A549 treated with Mapracorat at 1 μM for 4 hours (cell line): Measurements from ENCODE around the gene UBA7. TPM values are rescaled to one million over a fixed set of nuclear protein-coding genes. Genes with fewer than 3 reads are reported as not detected.

Experiments used
- total RNA-seq: library from RNA; stranded (reverse); fragments of 200-300 nt; extraction: Qiagen RNA extraction; gene quantifications from 5 replicates; pipeline ENCODE4 v1.2.3, GENCODE V29; 2022

Gene UBA7, protein sequence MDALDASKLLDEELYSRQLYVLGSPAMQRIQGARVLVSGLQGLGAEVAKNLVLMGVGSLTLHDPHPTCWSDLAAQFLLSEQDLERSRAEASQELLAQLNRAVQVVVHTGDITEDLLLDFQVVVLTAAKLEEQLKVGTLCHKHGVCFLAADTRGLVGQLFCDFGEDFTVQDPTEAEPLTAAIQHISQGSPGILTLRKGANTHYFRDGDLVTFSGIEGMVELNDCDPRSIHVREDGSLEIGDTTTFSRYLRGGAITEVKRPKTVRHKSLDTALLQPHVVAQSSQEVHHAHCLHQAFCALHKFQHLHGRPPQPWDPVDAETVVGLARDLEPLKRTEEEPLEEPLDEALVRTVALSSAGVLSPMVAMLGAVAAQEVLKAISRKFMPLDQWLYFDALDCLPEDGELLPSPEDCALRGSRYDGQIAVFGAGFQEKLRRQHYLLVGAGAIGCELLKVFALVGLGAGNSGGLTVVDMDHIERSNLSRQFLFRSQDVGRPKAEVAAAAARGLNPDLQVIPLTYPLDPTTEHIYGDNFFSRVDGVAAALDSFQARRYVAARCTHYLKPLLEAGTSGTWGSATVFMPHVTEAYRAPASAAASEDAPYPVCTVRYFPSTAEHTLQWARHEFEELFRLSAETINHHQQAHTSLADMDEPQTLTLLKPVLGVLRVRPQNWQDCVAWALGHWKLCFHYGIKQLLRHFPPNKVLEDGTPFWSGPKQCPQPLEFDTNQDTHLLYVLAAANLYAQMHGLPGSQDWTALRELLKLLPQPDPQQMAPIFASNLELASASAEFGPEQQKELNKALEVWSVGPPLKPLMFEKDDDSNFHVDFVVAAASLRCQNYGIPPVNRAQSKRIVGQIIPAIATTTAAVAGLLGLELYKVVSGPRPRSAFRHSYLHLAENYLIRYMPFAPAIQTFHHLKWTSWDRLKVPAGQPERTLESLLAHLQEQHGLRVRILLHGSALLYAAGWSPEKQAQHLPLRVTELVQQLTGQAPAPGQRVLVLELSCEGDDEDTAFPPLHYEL
- total RNA-seq = 0.30 to 0.70 TPM (median 0.41 TPM) in 5 replicates

DNA sequence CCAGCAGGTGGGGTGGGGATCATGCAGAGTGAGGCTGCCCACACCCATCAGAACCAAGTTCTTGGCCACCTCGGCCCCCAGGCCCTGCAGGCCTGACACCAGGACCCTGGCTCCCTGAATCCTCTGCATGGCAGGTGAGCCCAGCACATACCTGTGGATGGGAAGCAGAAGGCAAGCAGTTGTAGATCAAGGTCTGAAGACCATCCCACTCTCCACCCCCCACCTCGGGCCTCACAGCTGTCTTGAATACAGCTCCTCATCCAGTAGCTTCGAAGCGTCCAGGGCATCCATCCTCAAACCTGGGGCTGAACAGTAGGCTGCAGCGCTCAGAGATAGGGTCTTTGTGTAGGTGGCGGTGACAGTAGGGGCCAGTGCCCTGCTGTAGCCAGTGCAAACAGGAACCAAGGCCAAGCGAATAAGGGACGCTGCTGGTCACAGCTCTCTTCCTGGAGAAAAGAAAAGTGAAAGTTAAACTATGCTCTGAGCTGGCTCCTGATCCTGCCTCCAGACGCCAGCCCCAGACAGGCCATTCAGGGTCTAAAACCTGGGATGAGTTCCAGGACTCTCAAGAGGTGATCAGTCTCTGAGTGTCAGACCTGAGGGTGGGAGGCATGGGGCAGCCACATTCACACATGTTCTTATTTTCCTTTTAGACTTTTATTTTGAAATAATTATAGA is at the start of gene UBA7:
Gene UBA7, minus strand, starts transcription at position 457 of the 678 bp plus-strand sequence. Its CDS starts 166 bp downstream, at position 291.

DNA sequence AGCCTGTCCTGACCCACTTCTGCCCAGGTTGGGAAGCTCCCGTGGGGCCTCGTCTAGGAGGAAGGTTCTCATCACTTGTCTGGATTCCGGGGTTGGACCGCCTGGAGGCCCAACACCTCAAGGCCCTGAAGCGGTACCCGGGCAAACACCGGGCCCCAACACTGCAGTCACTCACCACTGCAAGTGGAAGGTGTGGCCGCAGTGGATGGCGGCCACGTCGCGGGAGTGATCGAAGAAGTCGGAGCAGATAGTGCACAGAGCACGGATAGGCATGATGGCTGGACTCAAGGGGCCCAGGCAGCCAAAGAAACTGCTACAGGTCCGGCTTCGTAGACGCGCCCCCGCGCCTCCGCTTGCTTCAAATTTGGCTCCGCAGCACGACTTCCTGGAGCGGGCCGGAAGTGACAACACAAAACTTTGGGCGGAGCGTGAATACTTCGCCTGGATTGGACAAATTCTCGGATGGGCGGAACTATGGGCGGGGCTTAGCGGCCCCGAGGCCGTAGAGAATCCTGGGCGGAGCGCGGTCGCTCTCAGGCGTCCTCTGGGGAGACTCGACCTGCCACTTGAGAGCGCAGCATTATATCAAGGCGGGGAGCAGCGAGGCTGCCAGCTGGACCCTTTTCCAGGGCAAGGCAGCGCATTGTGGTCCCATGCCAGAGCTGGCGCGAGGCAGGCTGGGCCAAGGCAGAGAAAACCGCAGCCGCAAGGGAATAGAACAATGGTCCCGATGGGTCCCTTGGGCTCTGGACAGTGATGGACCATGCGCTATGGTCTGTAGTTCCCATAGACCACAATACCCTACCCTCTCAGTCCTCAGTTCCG is 42.6 kb upstream of the UBA7 start, which contains the start of gene TRAIP:
Gene TRAIP, minus strand, starts transcription at position 384 of the 825 bp plus-strand sequence. Its CDS starts 111 bp downstream, at position 273.

DNA sequence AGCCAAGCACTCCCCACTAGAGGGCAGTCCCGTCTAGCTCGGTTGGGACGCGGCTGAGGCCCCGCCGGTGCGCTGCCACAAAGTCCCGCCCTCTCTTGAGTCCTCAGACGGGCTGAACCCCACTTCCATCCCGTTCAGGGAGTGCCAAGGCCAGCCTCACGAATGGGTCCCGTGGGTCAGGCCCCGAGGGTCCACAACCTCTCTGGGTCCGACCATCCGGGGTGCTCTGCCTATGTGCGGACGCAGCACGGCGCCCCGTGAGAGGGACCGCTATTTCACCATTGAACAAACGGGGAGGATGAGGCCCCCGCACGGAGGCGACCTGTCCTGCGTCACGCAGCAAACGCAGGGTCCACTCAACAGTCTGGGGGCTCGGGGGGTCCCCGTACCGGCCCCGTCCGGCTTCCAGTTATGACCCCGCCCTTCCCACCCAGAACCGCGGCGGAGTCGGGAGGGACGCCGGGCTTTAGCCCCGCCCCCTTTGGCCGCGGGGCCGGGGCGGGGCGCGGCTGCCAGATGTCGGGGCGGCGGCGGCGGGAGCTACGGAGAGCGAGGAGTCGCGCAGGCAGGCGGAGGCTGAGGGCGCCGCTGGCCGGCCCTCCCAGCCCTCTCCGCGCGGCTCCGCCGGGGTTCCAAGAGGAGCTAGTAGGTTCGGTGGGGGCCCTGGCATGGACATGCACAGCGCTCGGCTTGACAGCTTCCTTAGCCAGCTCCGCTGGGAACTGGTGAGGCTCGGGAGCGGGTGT is 10.9 kb downstream of the UBA7 start, which contains the start of gene INKA1:
Gene INKA1, plus strand, starts transcription at position 543 of the 746 bp plus-strand sequence. Its CDS starts 132 bp downstream, at position 675.

DNA sequence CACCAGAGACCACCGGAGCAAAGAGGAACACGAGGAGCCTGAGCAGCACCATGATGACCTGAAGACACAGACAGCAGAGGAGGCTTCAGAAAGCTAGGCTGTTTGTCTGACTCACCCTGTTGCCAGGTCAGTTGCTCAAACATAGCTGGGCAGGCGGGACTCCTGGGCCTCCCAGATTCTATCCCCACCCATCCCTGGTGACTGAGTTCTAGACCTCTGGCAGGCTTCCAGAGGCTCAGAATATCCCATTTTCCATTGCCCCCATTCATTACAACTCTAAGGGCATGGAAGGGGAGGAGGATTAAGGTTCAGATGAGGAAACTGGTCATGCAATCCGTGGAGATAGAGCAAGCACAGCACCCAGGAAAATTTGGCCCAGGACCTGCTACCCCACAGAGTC is 14.0 kb downstream of the UBA7 start, which contains the start of gene CDHR4:
Gene CDHR4, minus strand, starts transcription at position 113 of the 400 bp plus-strand sequence. Its CDS starts 61 bp downstream, at position 52.

DNA sequence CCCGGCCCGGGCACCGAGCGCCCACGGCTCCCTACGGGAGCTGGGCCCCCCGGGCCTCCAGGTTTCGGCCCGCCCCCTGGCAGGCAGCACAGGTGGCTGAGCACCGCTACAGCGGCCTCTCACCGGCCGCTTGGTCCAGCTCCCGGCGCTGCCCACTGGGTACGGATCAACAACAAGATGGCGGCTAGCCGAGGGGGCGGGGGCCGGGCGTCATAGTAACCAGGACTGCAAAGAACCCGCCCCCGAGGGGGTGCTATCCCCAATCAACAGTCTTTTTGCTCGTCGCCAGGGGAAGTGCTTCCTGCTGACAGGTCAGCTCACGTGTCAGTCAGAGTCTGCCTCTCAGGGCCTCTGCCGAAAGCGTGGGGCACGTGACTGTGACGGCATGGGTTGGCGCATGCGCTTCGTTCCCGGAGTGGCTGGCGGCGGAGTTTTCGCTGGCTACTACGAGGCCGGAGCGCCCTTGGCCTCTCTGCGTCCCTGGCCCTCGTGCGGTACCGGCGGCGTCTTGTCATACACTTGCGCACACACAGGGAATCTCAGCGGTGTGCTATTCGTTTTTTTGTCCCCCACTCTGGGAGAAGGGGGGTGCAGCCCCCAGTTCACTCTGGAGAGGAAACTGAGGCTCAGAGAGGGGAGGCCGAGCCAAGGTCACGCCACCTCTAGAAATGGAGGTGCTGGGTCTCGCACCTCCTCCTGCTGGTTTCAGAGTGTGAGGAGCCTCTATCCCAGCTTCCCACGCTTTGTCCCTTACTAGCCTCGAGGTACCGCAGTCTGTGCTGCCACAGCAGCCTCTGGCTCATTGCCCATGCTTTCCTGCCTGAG is 27.2 kb downstream of the UBA7 start, which contains the start of gene IP6K1:
Gene IP6K1, minus strand, starts transcription at position 186 of the 825 bp plus-strand sequence. CDS start 38,502 bp downstream, outside the sequence.

Other genes starting within 250 kb of the UBA7 start
- 59.7 to 71.2 TPM (median 63.7 TPM) in 5 replicates for gene APEH, start 139.6 kb downstream of the UBA7 start, total RNA-seq
- 1.3 to 1.9 TPM (median 1.6 TPM) in 5 replicates for gene MST1, start 124.5 kb downstream of the UBA7 start, total RNA-seq
- gene RNF123, start 124.4 kb downstream of the UBA7 start, total RNA-seq = 10.2 to 16.4 TPM (median 14.9 TPM) in 5 replicates
- 0.17 to 1.5 TPM (median 0.82 TPM) in 5 replicates for gene AMIGO3, start 94.3 kb downstream of the UBA7 start, total RNA-seq
- 14.4 to 20.6 TPM (median 19.5 TPM) in 5 replicates for gene GMPPB, start 90.0 kb downstream of the UBA7 start, total RNA-seq
- gene IP6K1, start 27.4 kb downstream of the UBA7 start, total RNA-seq = 19.0 to 22.9 TPM (median 21.8 TPM) in 5 replicates
- 0.10 to 0.64 TPM (median 0.22 TPM) in 5 replicates for gene CDHR4, start 14.1 kb downstream of the UBA7 start, total RNA-seq
- 1.4 to 3.1 TPM (median 2.1 TPM) in 5 replicates for gene INKA1, start 10.7 kb downstream of the UBA7 start, total RNA-seq
- gene TRAIP, start 42.6 kb upstream of the UBA7 start, total RNA-seq = 10.2 to 14.5 TPM (median 13.8 TPM) in 5 replicates
- gene CAMKV, start 56.0 kb upstream of the UBA7 start, total RNA-seq = 0.16 to 0.32 TPM (median 0.21 TPM) in 5 replicates
- 6.1 to 8.3 TPM (median 7.6 TPM) in 5 replicates for gene MST1R, start 89.9 kb upstream of the UBA7 start, total RNA-seq
- 5.1 to 9.5 TPM (median 8.1 TPM) in 5 replicates for gene MON1A, start 115.9 kb upstream of the UBA7 start, total RNA-seq
- 21.9 to 27.2 TPM (median 25.8 TPM) in 5 replicates for gene RBM6, start 126.2 kb upstream of the UBA7 start, total RNA-seq